Endothelial cell (in vitro differentiated cells): ENCODE measurements around the gene FRMD4A. TPM values are rescaled to one million over a fixed set of nuclear protein-coding genes. Genes with fewer than 3 reads are reported as not detected.

Experiments
- DNase-seq: peaks from one replicate; pipeline ENCODE4 v3.0.0; 2021; ENCODE audit warnings: low spot score
- H3K27ac Mint-ChIP-seq: one replicate; pipeline ENCODE4 v1.8.0; 2021; ENCODE audit warnings: mixed read lengths, inconsistent platforms; ENCODE audit not compliant: unreplicated experiment
- H3K27me3 Mint-ChIP-seq: one replicate; pipeline ENCODE4 v1.8.0; 2021; ENCODE audit warnings: mild to moderate bottlenecking, moderate library complexity, mixed read lengths, inconsistent platforms; ENCODE audit not compliant: unreplicated experiment
- H3K36me3 Mint-ChIP-seq: one replicate; pipeline ENCODE4 v1.8.0; 2021; ENCODE audit warnings: mild to moderate bottlenecking, low read depth, mixed read lengths, inconsistent platforms; ENCODE audit not compliant: unreplicated experiment
- H3K4me1 Mint-ChIP-seq: one replicate; pipeline ENCODE4 v1.8.0; 2021; ENCODE audit warnings: mild to moderate bottlenecking, mixed read lengths, inconsistent platforms; ENCODE audit not compliant: unreplicated experiment
- H3K4me3 Mint-ChIP-seq: one replicate; pipeline ENCODE4 v1.8.0; 2021; ENCODE audit warnings: mild to moderate bottlenecking, mixed read lengths, inconsistent platforms; ENCODE audit not compliant: unreplicated experiment
- H3K9me3 Mint-ChIP-seq: one replicate; pipeline ENCODE4 v1.8.0; 2021; ENCODE audit warnings: mixed read lengths, inconsistent platforms; ENCODE audit not compliant: unreplicated experiment
- CTCF ChIP-seq: fragments of 200-600 bp; sonication (generic); IDR thresholded peaks from one replicate; pipeline ENCODE4 v1.5.0; 2021; ENCODE audit warnings: antibody characterized with exemption; ENCODE audit not compliant: unreplicated experiment
- total RNA-seq: library from RNA; stranded (reverse); fragmentation: NEBNext Ultra II Directional; extraction: Animal tissue kit (Norgen Biotek cat#: 25700); gene quantifications from one replicate; pipeline ENCODE4 v1.2.1, GENCODE V29; 2021; ENCODE audit not compliant: unreplicated experiment

FRMD4A gene
- total RNA-seq, 1 donor from 2014 or later, result 68.9 TPM

GRCh38 chr10:13993169-13993568, 337.6 kb downstream of the FRMD4A start:
- peak overlapping the region; percentile 74 for H3K27ac Mint-ChIP-seq
- H3K36me3 Mint-ChIP-seq, result no peaks in the 10 kb centered on the region
- H3K9me3 Mint-ChIP-seq, result no peaks in the 10 kb centered on the region
- H3K4me1 Mint-ChIP-seq, result peaks cover 49% of the 10 kb centered on the region
- H3K27me3 Mint-ChIP-seq, result peaks cover 2% of the 10 kb centered on the region
- DNase-seq, result no peak
- no peak for TF ChIP-seq CTCF
- H3K4me3 Mint-ChIP-seq, result no peak overlapping the region

GRCh38 chr10:13991353-13991752, 339.4 kb downstream of the FRMD4A start:
- Mint-ChIP-seq H3K36me3 (no peaks in the 10 kb centered on the region), H3K27ac (peak overlapping the region; percentile 97)

GRCh38 chr10:13990946-13991345, 339.8 kb downstream of the FRMD4A start:
- no peaks in the 10 kb centered on the region for H3K9me3 Mint-ChIP-seq
- peak overlapping the region; percentile 97 for H3K27ac Mint-ChIP-seq
- no peak for TF ChIP-seq CTCF
- no peak for DNase-seq
- H3K36me3 Mint-ChIP-seq, result no peaks in the 10 kb centered on the region
- H3K4me3 Mint-ChIP-seq, result no peak overlapping the region
- peaks cover 2% of the 10 kb centered on the region for H3K27me3 Mint-ChIP-seq
- peaks cover 58% of the 10 kb centered on the region for H3K4me1 Mint-ChIP-seq

More at GRCh38 chr10:13991353-13991752, 339.4 kb downstream of the FRMD4A start:
- H3K4me1 Mint-ChIP-seq, result peaks cover 58% of the 10 kb centered on the region
- no peak for TF ChIP-seq CTCF
- no peaks in the 10 kb centered on the region for H3K9me3 Mint-ChIP-seq
- DNase-seq, result peak; percentile 17
- H3K4me3 Mint-ChIP-seq, result no peak overlapping the region
- H3K27me3 Mint-ChIP-seq, result peaks cover 2% of the 10 kb centered on the region

GRCh38 chr10:13990392-13990805, 340.3 kb downstream of the FRMD4A start:
- DNase-seq, result peak; percentile 65
- H3K27me3 Mint-ChIP-seq, result peaks cover 2% of the 10 kb centered on the region
- no peaks in the 10 kb centered on the region for H3K36me3 Mint-ChIP-seq
- H3K4me1 Mint-ChIP-seq, result peaks cover 58% of the 10 kb centered on the region
- H3K9me3 Mint-ChIP-seq, result no peaks in the 10 kb centered on the region
- no peak overlapping the region for H3K4me3 Mint-ChIP-seq
- no peak for TF ChIP-seq CTCF
- peak overlapping the region; percentile 97 for H3K27ac Mint-ChIP-seq

GRCh38 chr10:13989616-13990015, 341.1 kb downstream of the FRMD4A start:
- peaks cover 2% of the 10 kb centered on the region for H3K27me3 Mint-ChIP-seq
- H3K9me3 Mint-ChIP-seq, result no peaks in the 10 kb centered on the region
- peaks cover 54% of the 10 kb centered on the region for H3K4me1 Mint-ChIP-seq
- no peak overlapping the region for H3K4me3 Mint-ChIP-seq
- TF ChIP-seq CTCF, result no peak
- H3K27ac Mint-ChIP-seq, result peak overlapping the region; percentile 97
- DNase-seq, result no peak
- no peaks in the 10 kb centered on the region for H3K36me3 Mint-ChIP-seq
